ENCODE data around the gene ACVR1B. TPM values are rescaled to one million over a fixed set of nuclear protein-coding genes. Genes with fewer than 3 reads are reported as not detected.

ACVR1B gene
- total and polyA plus RNA-seq, 4 donors: 4.0 to 21.9 (median 12.0) TPM

DNA sequence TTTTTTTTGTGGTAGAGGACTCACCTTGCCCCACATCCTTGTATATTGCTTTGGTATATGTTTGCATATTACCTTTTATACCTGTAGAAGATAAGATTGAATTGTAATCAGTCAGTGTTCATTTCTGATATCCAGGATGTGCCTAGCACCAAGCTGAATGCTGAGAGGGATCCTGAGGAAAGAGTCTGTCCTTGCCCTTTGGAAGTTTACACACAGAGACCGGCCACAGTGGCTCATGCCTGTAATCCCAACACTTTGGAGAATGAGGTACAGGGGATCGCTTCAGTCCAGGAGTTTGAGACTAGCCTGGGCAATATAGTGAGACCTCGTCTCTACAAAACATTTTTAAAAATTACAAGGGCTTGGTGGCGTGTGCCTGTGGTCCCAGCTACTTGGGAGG, 8.4 kb downstream of the ACVR1B start:
- no peak for DNase-seq (ENCODE audit: low spot score)
- peak overlapping the region in 1 of 3 donors; percentile 9 for H3K4me3 ChIP-seq (ENCODE audit: low read depth in 1 of 3, low read length in 3 of 3)
- peaks cover 0 to 45% (median 27%) of the 10 kb centered on the region in 4 donors for H3K4me1 ChIP-seq (ENCODE audit: control insufficient read depth in 4 of 4, insufficient read depth in 4 of 4, low read length in 3 of 4)
- H3K9ac ChIP-seq (ENCODE audit: low read depth in 1 of 2, low read length in 2 of 2): no peak overlapping the region
- H3K27me3 ChIP-seq (ENCODE audit: control insufficient read depth in 4 of 4, insufficient read depth in 4 of 4, low read length in 3 of 4): no peaks in the 10 kb centered on the region
- no peak for TF ChIP-seq JUND (IDR thresholded peaks at IDR 0.05)
- no peak for TF ChIP-seq FOXA2 (IDR thresholded peaks at IDR 0.05)
- TF ChIP-seq, protein P1, sequence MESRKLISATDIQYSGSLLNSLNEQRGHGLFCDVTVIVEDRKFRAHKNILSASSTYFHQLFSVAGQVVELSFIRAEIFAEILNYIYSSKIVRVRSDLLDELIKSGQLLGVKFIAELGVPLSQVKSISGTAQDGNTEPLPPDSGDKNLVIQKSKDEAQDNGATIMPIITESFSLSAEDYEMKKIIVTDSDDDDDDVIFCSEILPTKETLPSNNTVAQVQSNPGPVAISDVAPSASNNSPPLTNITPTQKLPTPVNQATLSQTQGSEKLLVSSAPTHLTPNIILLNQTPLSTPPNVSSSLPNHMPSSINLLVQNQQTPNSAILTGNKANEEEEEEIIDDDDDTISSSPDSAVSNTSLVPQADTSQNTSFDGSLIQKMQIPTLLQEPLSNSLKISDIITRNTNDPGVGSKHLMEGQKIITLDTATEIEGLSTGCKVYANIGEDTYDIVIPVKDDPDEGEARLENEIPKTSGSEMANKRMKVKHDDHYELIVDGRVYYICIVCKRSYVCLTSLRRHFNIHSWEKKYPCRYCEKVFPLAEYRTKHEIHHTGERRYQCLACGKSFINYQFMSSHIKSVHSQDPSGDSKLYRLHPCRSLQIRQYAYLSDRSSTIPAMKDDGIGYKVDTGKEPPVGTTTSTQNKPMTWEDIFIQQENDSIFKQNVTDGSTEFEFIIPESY (IDR thresholded peaks at IDR 0.05): no peak
- peak in 1 of 2 donors; percentile 45 for TF ChIP-seq HNF4A (conservative IDR thresholded peaks at IDR 0.05)
- TF ChIP-seq, protein P2, sequence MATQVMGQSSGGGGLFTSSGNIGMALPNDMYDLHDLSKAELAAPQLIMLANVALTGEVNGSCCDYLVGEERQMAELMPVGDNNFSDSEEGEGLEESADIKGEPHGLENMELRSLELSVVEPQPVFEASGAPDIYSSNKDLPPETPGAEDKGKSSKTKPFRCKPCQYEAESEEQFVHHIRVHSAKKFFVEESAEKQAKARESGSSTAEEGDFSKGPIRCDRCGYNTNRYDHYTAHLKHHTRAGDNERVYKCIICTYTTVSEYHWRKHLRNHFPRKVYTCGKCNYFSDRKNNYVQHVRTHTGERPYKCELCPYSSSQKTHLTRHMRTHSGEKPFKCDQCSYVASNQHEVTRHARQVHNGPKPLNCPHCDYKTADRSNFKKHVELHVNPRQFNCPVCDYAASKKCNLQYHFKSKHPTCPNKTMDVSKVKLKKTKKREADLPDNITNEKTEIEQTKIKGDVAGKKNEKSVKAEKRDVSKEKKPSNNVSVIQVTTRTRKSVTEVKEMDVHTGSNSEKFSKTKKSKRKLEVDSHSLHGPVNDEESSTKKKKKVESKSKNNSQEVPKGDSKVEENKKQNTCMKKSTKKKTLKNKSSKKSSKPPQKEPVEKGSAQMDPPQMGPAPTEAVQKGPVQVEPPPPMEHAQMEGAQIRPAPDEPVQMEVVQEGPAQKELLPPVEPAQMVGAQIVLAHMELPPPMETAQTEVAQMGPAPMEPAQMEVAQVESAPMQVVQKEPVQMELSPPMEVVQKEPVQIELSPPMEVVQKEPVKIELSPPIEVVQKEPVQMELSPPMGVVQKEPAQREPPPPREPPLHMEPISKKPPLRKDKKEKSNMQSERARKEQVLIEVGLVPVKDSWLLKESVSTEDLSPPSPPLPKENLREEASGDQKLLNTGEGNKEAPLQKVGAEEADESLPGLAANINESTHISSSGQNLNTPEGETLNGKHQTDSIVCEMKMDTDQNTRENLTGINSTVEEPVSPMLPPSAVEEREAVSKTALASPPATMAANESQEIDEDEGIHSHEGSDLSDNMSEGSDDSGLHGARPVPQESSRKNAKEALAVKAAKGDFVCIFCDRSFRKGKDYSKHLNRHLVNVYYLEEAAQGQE (IDR thresholded peaks at IDR 0.05): no peak
- H3K27ac ChIP-seq (ENCODE audit: low read depth in 1 of 2, low read length in 2 of 2): peak overlapping the region; percentile 23 to 88
- 67% methylated on average over 4 of the region's 4 CpGs for WGBS
- no peaks in the 10 kb centered on the region for H3K36me3 ChIP-seq (ENCODE audit: control insufficient read depth in 4 of 4, insufficient read depth in 3 of 4, low read depth in 1 of 4, low read length in 3 of 4)
- no peaks in the 10 kb centered on the region for H3K9me3 ChIP-seq (ENCODE audit: control insufficient read depth in 4 of 4, low read length in 3 of 4)

DNA sequence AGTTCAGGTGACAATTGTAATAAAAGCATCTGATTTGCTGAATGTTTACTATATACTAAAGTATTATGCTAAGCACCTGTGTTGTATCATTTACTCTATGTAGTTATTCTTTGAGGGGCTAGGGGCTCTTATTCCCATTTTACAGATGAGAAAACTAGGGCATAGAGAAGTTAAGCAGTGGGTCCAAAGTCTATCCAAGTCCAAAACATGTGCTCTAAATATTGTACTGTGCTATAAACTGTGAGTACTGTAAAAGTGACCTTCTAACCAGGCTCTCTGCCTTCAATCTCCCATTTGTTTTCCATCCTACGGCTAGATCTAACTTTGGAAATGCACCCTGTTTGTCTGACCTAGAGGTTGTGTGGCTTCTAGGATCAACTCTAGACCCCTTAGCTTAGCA, 9.0 kb downstream of the ACVR1B start:
- DNase-seq (ENCODE audit: low spot score): no peak
- H3K9ac ChIP-seq (ENCODE audit: low read depth in 1 of 2, low read length in 2 of 2): no peak overlapping the region
- H3K4me1 ChIP-seq (ENCODE audit: control insufficient read depth in 4 of 4, insufficient read depth in 4 of 4, low read length in 3 of 4): peaks cover 0 to 39% (median 22%) of the 10 kb centered on the region in 4 donors
- no peaks in the 10 kb centered on the region for H3K36me3 ChIP-seq (ENCODE audit: control insufficient read depth in 4 of 4, insufficient read depth in 3 of 4, low read depth in 1 of 4, low read length in 3 of 4)
- no peak for TF ChIP-seq NR2F2 (IDR thresholded peaks at IDR 0.05)
- peak in 1 of 2 donors; percentile 38 for TF ChIP-seq HNF4A (conservative IDR thresholded peaks at IDR 0.05)
- no peaks in the 10 kb centered on the region for H3K9me3 ChIP-seq (ENCODE audit: control insufficient read depth in 4 of 4, low read length in 3 of 4)
- no peaks in the 10 kb centered on the region for H3K27me3 ChIP-seq (ENCODE audit: control insufficient read depth in 4 of 4, insufficient read depth in 4 of 4, low read length in 3 of 4)
- peak overlapping the region; percentile 32 to 88 for H3K27ac ChIP-seq (ENCODE audit: low read depth in 1 of 2, low read length in 2 of 2)
- 52% methylated on average over 1 of the region's 1 CpG for WGBS
- no peak overlapping the region for H3K4me3 ChIP-seq (ENCODE audit: low read depth in 1 of 3, low read length in 3 of 3)

- 60% methylated on average over 6 of the region's 6 CpGs for WGBS
- H3K4me1 ChIP-seq (ENCODE audit: control insufficient read depth in 4 of 4, insufficient read depth in 4 of 4, low read length in 3 of 4): peaks cover 0 to 35% (median 21%) of the 10 kb centered on the region in 4 donors
- TF ChIP-seq RXRA (IDR thresholded peaks at IDR 0.05) (peak in 1 of 2 donors; percentile 23), FOXA1 (IDR thresholded peaks at IDR 0.05) (no peak), HNF4A (conservative IDR thresholded peaks at IDR 0.05) (peak; percentile 14 to 42)
- TF ChIP-seq, protein P1 (IDR thresholded peaks at IDR 0.05): no peak
- H3K27me3 ChIP-seq (ENCODE audit: control insufficient read depth in 4 of 4, insufficient read depth in 4 of 4, low read length in 3 of 4): no peaks in the 10 kb centered on the region
- no peaks in the 10 kb centered on the region for H3K36me3 ChIP-seq (ENCODE audit: control insufficient read depth in 4 of 4, insufficient read depth in 3 of 4, low read depth in 1 of 4, low read length in 3 of 4)
- no peak overlapping the region for H3K9ac ChIP-seq (ENCODE audit: low read depth in 1 of 2, low read length in 2 of 2)
- DNase-seq (ENCODE audit: low spot score): no peak
- H3K4me3 ChIP-seq (ENCODE audit: low read depth in 1 of 3, low read length in 3 of 3): no peak overlapping the region
- peak overlapping the region; percentile 32 to 88 for H3K27ac ChIP-seq (ENCODE audit: low read depth in 1 of 2, low read length in 2 of 2)
- H3K9me3 ChIP-seq (ENCODE audit: control insufficient read depth in 4 of 4, low read length in 3 of 4): no peaks in the 10 kb centered on the region
Measured at GRCh38 chr12:51960890-51961289, 9.4 kb downstream of the ACVR1B start.

All from liver (tissue), 9 donors.